HEK293T (cell line): ENCODE data around the gene FAM98B.

Experiments used
- CTCF ChIA-PET: fragments of 350-600 bp; formaldehyde crosslinking; extraction: SDS; loops from one replicate; lab custom pipeline; 2021; ENCODE audit warnings: antibody characterized with exemption, inconsistent platforms; lab: Yijun Ruan, JAX
- POLR2A ChIA-PET: fragments of 350-600 bp; formaldehyde crosslinking; extraction: SDS; loops from one replicate; lab custom pipeline; 2020; ENCODE audit warnings: antibody characterized with exemption, inconsistent platforms; lab: Yijun Ruan, JAX
- DNase-seq: peaks from one replicate; pipeline ENCODE4 v3.0.0; 2012; ENCODE audit warnings: mixed read lengths; ENCODE audit errors: extremely low spot score
- ARNT ChIP-seq: fragments of 450-650 bp; IDR thresholded peaks from 2 replicates; pipeline ENCODE4 v1.6.1; 2017; ENCODE audit warnings: mild to moderate bottlenecking
- BHLHE40 ChIP-seq: fragments of 450-650 bp; IDR thresholded peaks from 2 replicates; pipeline ENCODE4 v1.6.1; 2016; ENCODE audit warnings: mild to moderate bottlenecking, moderate library complexity, borderline replicate concordance
- CTBP1 ChIP-seq: fragments of 450-650 bp; IDR thresholded peaks from 2 replicates; pipeline ENCODE4 v1.6.1; 2016; ENCODE audit warnings: borderline replicate concordance
- ELF4 ChIP-seq: fragments of 450-650 bp; IDR thresholded peaks from 2 replicates; pipeline ENCODE4 v1.6.1; 2017; ENCODE audit warnings: antibody characterized with exemption
- FOXA1 ChIP-seq: fragments of 450-650 bp; IDR thresholded peaks from 2 replicates; pipeline ENCODE4 v1.6.1; 2016; ENCODE audit warnings: mild to moderate bottlenecking
- FOXK2 ChIP-seq: fragments of 450-650 bp; IDR thresholded peaks from 2 replicates; pipeline ENCODE4 v1.6.1; 2016; ENCODE audit warnings: mild to moderate bottlenecking
- FOXM1 ChIP-seq: fragments of 450-650 bp; IDR thresholded peaks from 2 replicates; pipeline ENCODE4 v1.6.1; 2017; ENCODE audit warnings: mild to moderate bottlenecking, borderline replicate concordance
- HDGF ChIP-seq: fragments of 450-650 bp; IDR thresholded peaks from 2 replicates; pipeline ENCODE4 v1.6.1; 2017; ENCODE audit warnings: antibody characterized with exemption, borderline replicate concordance
- L3MBTL2 ChIP-seq: fragments of 450-650 bp; conservative IDR thresholded peaks from 2 replicates; pipeline ENCODE4 v1.6.1; 2016; ENCODE audit warnings: mild to moderate bottlenecking
- LEF1 ChIP-seq: fragments of 450-650 bp; IDR thresholded peaks from 2 replicates; pipeline ENCODE4 v1.6.1; 2017; ENCODE audit warnings: mild to moderate bottlenecking, borderline replicate concordance
- NFRKB ChIP-seq: fragments of 450-650 bp; IDR thresholded peaks from 2 replicates; pipeline ENCODE4 v1.6.1; 2016; ENCODE audit warnings: mild to moderate bottlenecking, moderate library complexity
- SP1 ChIP-seq: fragments of 450-650 bp; IDR thresholded peaks from 2 replicates; pipeline ENCODE4 v1.6.1; 2017
- SUZ12 ChIP-seq: fragments of 450-650 bp; IDR thresholded peaks from 2 replicates; pipeline ENCODE4 v1.6.1; 2016; ENCODE audit warnings: mild to moderate bottlenecking
- TARDBP ChIP-seq: fragments of 450-650 bp; IDR thresholded peaks from 2 replicates; pipeline ENCODE4 v1.6.1; 2016
- ZNF384 ChIP-seq: fragments of 450-650 bp; IDR thresholded peaks from 2 replicates; pipeline ENCODE4 v1.6.1; 2016
- TF ChIP-seq, protein P1 (sequence below): fragments of 450-650 bp; IDR thresholded peaks from 2 replicates; pipeline ENCODE4 v1.6.1; 2016

Gene FAM98B

DNA sequence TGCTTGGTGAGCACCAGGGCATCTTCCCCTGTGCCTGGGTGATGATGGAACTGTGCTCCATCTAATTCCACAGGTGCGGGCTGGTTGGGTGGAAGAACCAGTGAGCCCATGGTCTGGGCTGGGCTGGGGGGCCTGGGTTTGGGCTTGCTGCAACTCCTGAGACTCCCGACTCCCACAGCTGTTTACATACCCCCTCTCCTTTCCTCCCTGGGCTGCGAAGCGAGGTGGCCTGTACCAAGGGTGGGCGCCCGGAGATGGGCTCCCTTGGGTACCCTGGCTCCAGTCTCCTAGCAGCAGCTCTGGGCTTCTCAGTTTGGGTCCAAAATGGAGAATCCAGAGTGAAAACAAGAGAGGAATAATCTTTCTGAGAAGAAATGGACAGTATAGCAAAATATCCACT lies 5.6 kb downstream of the FAM98B start:
- TF ChIP-seq NFRKB (no peak), SP1 (no peak), FOXA1 (no peak), ARNT (no peak), HDGF (no peak), L3MBTL2 (no peak), FOXM1 (no peak), CTBP1 (no peak), FOXK2 (no peak), SUZ12 (no peak), LEF1 (no peak), BHLHE40 (no peak), TARDBP (no peak), ZNF384 (no peak)
- TF ChIP-seq, protein P1, sequence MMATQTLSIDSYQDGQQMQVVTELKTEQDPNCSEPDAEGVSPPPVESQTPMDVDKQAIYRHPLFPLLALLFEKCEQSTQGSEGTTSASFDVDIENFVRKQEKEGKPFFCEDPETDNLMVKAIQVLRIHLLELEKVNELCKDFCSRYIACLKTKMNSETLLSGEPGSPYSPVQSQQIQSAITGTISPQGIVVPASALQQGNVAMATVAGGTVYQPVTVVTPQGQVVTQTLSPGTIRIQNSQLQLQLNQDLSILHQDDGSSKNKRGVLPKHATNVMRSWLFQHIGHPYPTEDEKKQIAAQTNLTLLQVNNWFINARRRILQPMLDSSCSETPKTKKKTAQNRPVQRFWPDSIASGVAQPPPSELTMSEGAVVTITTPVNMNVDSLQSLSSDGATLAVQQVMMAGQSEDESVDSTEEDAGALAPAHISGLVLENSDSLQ = no peak
- no peak for DNase-seq
- POLR2A ChIA-PET = no interaction called here
- CTCF ChIA-PET = no interaction called here

GRCh38 chr15:38460543-38460942 lies 6.6 kb downstream of the FAM98B start:
- ChIA-PET CTCF (no interaction called here), POLR2A (no interaction called here)
- no peak for TF ChIP-seq ARNT
- TF ChIP-seq HDGF = no peak
- TF ChIP-seq LEF1 = no peak
- TF ChIP-seq TARDBP = no peak
- no peak for TF ChIP-seq NFRKB
- no peak for TF ChIP-seq BHLHE40
- DNase-seq = no peak

GRCh38 chr15:38461066-38461833 lies 7.3 kb downstream of the FAM98B start:
- CTCF ChIA-PET = no interaction called here
- POLR2A ChIA-PET = no interaction called here
- TF ChIP-seq CTBP1 = no peak
- TF ChIP-seq, protein P1 = no peak
- no peak for TF ChIP-seq ELF4
- no peak for TF ChIP-seq FOXA1
- TF ChIP-seq FOXK2 = no peak
- no peak for TF ChIP-seq HDGF
- no peak for DNase-seq

DNA sequence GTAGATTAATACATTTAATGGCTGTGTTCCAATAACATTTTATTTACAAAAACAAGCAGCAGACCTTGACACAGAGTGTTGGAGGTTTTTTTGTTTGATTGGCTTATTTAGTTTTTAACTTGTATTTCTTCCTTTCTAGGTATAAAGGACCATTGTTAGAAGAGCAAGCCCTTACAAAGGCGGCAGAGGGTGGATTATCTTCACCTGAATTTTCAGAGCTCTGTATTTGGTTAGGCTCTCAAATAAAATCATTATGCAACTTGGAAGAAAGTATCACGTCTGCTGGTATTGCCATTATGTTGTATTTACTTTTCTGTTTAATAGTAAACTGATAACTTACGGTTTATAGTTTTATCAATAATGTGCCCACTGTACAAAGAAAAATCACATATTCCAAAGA lies 10.0 kb downstream of the FAM98B start:
- no peak for TF ChIP-seq SUZ12
- no peak for TF ChIP-seq BHLHE40
- no peak for TF ChIP-seq FOXK2
- no peak for TF ChIP-seq NFRKB
- TF ChIP-seq FOXA1 = no peak
- no peak for TF ChIP-seq LEF1
- no peak for TF ChIP-seq HDGF
- POLR2A ChIA-PET = no interaction called here

DNA sequence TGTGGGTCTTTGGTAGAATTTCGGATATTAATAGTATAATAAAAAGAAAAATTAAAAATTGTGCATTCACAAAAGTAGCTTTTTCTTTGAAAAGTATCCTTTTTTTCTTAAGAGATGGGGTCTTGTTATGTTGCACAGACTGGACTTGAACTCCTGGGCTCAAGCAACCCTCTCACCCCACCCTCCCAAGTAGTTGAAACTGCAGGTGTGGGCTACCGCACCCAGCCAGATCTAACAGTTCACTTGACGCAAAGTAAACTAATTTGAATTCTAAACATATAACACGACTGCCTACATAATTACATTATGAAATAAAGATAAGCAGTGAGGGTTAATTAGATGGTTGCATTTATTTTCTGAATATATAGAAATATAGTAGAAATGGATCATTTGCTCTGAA lies 10.7 kb downstream of the FAM98B start:
- CTCF ChIA-PET = interaction anchor here (0.7 kb wide), 1 partner anchor 24 kb away, joined by 3 read pairs; no protein-coding TSS in a partner anchor

More for the DNA sequence above, 10.0 kb downstream of the FAM98B start:
- no peak for DNase-seq
- CTCF ChIA-PET = interaction anchor here (0.6 to 0.7 kb wide), 2 partner anchors 23 to 1643 kb away, joined by 3 read pairs; no protein-coding TSS in a partner anchor

GRCh38 chr15:38470816-38471215 lies 16.9 kb downstream of the FAM98B start:
- ChIA-PET POLR2A (no interaction called here), CTCF (no interaction called here)
- no peak for DNase-seq
- TF ChIP-seq ARNT (no peak), SP1 (no peak), NFRKB (no peak), HDGF (no peak), TARDBP (no peak), LEF1 (no peak), ELF4 (no peak), FOXK2 (no peak), SUZ12 (no peak)
- TF ChIP-seq, protein P1 = no peak

More for the DNA sequence above, 10.7 kb downstream of the FAM98B start:
- no peak for DNase-seq
- TF ChIP-seq SP1 (no peak), LEF1 (no peak), SUZ12 (no peak), ZNF384 (no peak), ELF4 (no peak), BHLHE40 (no peak), FOXK2 (no peak), TARDBP (no peak), L3MBTL2 (no peak), HDGF (no peak), NFRKB (no peak), ARNT (no peak), FOXM1 (no peak), FOXA1 (no peak)
- TF ChIP-seq, protein P1 = no peak
- POLR2A ChIA-PET = interaction anchor here (0.8 kb wide), 1 partner anchor 213 kb away, joined by 3 read pairs; no protein-coding TSS in a partner anchor
